Nephron progenitor cell (in vitro differentiated cells): Measurements from ENCODE around the gene NFE2.

Experiments
- DNase-seq: peaks from one replicate; pipeline ENCODE4 v3.0.0; 2021
- H3K27ac Mint-ChIP-seq: 2 replicates; pipeline ENCODE4 v1.8.0; 2021; ENCODE audit warnings: mild to moderate bottlenecking, moderate library complexity, mixed read lengths
- H3K27me3 Mint-ChIP-seq: 2 replicates; pipeline ENCODE4 v1.8.0; 2021; ENCODE audit warnings: mild to moderate bottlenecking, low read depth, mixed read lengths; ENCODE audit not compliant: poor library complexity
- H3K36me3 Mint-ChIP-seq: 2 replicates; pipeline ENCODE4 v1.8.0; 2021; ENCODE audit warnings: low read depth, mixed read lengths
- H3K4me1 Mint-ChIP-seq: 2 replicates; pipeline ENCODE4 v1.8.0; 2021; ENCODE audit warnings: mixed read lengths
- H3K4me3 Mint-ChIP-seq: 2 replicates; pipeline ENCODE4 v1.8.0; 2021; ENCODE audit warnings: mild to moderate bottlenecking, moderate library complexity, mixed read lengths
- H3K9me3 Mint-ChIP-seq: 2 replicates; pipeline ENCODE4 v1.8.0; 2021; ENCODE audit warnings: mild to moderate bottlenecking, moderate library complexity, mixed read lengths
- CTCF ChIP-seq: fragments of 200-600 bp; sonication (generic); IDR thresholded peaks from 2 replicates; pipeline ENCODE4 v1.5.0; 2021; ENCODE audit warnings: antibody characterized with exemption

The NFE2 gene

GRCh38 chr12:54280468-54281260 lies 20.2 kb downstream of the NFE2 start, which contains the start of gene HNRNPA1:
Gene HNRNPA1, plus strand, starts transcription at chr12:54280726. Its CDS starts 82 bp downstream, at chr12:54280808.
- peak; percentile 91 for DNase-seq
- Mint-ChIP-seq H3K27me3 (peaks cover 3% of the 10 kb centered on the region), H3K9me3 (no peaks in the 10 kb centered on the region), H3K27ac (no peak within 1 kb of the TSS), H3K36me3 (peaks cover 19% of the 10 kb centered on the region), H3K4me3 (no peak within 1 kb of the TSS), H3K4me1 (peaks cover 70% of the 10 kb centered on the region)
- no peak for TF ChIP-seq CTCF

- TF ChIP-seq CTCF = no peak
- Mint-ChIP-seq H3K4me1 (peaks cover 70% of the 10 kb centered on the region), H3K4me3 (no peak within 1 kb of the TSS), H3K36me3 (peaks cover 27% of the 10 kb centered on the region), H3K27ac (no peak within 1 kb of the TSS), H3K9me3 (no peaks in the 10 kb centered on the region), H3K27me3 (peaks cover 3% of the 10 kb centered on the region)
- DNase-seq = peak; percentile 99
These were observed 21.0 kb downstream of the NFE2 start, which contains the start of gene CBX5 for GRCh38 chr12:54279632-54280467. Gene CBX5, minus strand, starts transcription at chr12:54280122. Its CDS starts 22,472 bp downstream, at chr12:54257650.

GRCh38 chr12:54279227-54279631 lies 21.6 kb downstream of the NFE2 start:
- no peak for DNase-seq
- no peak for TF ChIP-seq CTCF
- H3K9me3 Mint-ChIP-seq = no peaks in the 10 kb centered on the region
- no peak overlapping the region for H3K4me3 Mint-ChIP-seq
- peaks cover 34% of the 10 kb centered on the region for H3K36me3 Mint-ChIP-seq
- H3K27me3 Mint-ChIP-seq = peaks cover 3% of the 10 kb centered on the region
- H3K27ac Mint-ChIP-seq = no peak overlapping the region
- peaks cover 70% of the 10 kb centered on the region for H3K4me1 Mint-ChIP-seq

- peaks cover 65% of the 10 kb centered on the region for H3K4me1 Mint-ChIP-seq
- no peak for TF ChIP-seq CTCF
- DNase-seq = no peak
- H3K27me3 Mint-ChIP-seq = peaks cover 3% of the 10 kb centered on the region
- H3K27ac Mint-ChIP-seq = no peak overlapping the region
- no peak overlapping the region for H3K4me3 Mint-ChIP-seq
- H3K36me3 Mint-ChIP-seq = peaks cover 47% of the 10 kb centered on the region
- H3K9me3 Mint-ChIP-seq = no peaks in the 10 kb centered on the region
These were observed 23.0 kb downstream of the NFE2 start for GRCh38 chr12:54277823-54278276.

- no peak for DNase-seq
- Mint-ChIP-seq H3K27me3 (no peaks in the 10 kb centered on the region), H3K4me1 (peaks cover 50% of the 10 kb centered on the region), H3K27ac (peak overlapping the region; percentile 64), H3K4me3 (no peak overlapping the region), H3K9me3 (no peaks in the 10 kb centered on the region), H3K36me3 (peaks cover 62% of the 10 kb centered on the region)
- TF ChIP-seq CTCF = no peak
These were observed 24.4 kb downstream of the NFE2 start for GRCh38 chr12:54276368-54276767.
